OCI-LY1 (cell line): ENCODE results near the gene STAT5B.

Experiments
- EZH2 ChIP-seq: fragments of 200-600 bp; sonication (generic), shearing (Covaris generic); IDR thresholded peaks from 2 replicates; pipeline ENCODE4 v1.8.0; 2017; ENCODE audit warnings: borderline replicate concordance, mixed run types, mild to moderate bottlenecking, antibody characterized with exemption, low read length, moderate library complexity, mixed read lengths
- TF ChIP-seq, protein P1 (sequence below): fragments of 200-600 bp; sonication (generic), shearing (Covaris generic); IDR thresholded peaks from 2 replicates; pipeline ENCODE4 v1.5.1; 2017; ENCODE audit warnings: mild to moderate bottlenecking, antibody characterized with exemption, low read length, moderate library complexity, mixed read lengths

DNA sequence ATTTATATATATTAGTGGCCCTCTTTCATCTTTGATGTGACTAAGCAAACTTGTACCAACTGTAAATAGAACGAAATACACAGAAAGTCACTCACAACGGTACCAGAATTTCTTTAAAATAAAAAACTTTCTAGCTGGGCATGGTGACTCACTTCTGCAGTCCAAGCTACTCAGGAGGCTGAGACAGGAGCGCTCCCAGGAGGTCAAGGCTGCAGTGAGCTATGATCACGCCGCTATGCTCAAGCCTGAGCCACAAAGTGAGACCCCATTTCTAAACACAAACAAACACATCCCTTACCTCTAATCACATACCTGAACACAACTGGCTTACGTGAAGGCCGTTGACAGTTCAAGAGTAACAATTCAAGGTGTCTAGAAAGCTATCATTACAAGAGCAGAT, 29.7 kb downstream of the STAT5B start:
- TF ChIP-seq, protein P1, sequence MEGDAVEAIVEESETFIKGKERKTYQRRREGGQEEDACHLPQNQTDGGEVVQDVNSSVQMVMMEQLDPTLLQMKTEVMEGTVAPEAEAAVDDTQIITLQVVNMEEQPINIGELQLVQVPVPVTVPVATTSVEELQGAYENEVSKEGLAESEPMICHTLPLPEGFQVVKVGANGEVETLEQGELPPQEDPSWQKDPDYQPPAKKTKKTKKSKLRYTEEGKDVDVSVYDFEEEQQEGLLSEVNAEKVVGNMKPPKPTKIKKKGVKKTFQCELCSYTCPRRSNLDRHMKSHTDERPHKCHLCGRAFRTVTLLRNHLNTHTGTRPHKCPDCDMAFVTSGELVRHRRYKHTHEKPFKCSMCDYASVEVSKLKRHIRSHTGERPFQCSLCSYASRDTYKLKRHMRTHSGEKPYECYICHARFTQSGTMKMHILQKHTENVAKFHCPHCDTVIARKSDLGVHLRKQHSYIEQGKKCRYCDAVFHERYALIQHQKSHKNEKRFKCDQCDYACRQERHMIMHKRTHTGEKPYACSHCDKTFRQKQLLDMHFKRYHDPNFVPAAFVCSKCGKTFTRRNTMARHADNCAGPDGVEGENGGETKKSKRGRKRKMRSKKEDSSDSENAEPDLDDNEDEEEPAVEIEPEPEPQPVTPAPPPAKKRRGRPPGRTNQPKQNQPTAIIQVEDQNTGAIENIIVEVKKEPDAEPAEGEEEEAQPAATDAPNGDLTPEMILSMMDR: no peak
- no peak for TF ChIP-seq EZH2
